ENCODE measurements around the gene MSANTD7. TPM values are rescaled to one million over a fixed set of nuclear protein-coding genes. Genes with fewer than 3 reads are reported as not detected.
"Not testable (repeated sequence)": the region's sequence is repeated elsewhere in the genome, so short reads cannot be mapped to it uniquely, and the experiment has no call there.

Gene MSANTD7
- total RNA-seq, 1 donor from 2014 or later = 5.6 TPM

DNA sequence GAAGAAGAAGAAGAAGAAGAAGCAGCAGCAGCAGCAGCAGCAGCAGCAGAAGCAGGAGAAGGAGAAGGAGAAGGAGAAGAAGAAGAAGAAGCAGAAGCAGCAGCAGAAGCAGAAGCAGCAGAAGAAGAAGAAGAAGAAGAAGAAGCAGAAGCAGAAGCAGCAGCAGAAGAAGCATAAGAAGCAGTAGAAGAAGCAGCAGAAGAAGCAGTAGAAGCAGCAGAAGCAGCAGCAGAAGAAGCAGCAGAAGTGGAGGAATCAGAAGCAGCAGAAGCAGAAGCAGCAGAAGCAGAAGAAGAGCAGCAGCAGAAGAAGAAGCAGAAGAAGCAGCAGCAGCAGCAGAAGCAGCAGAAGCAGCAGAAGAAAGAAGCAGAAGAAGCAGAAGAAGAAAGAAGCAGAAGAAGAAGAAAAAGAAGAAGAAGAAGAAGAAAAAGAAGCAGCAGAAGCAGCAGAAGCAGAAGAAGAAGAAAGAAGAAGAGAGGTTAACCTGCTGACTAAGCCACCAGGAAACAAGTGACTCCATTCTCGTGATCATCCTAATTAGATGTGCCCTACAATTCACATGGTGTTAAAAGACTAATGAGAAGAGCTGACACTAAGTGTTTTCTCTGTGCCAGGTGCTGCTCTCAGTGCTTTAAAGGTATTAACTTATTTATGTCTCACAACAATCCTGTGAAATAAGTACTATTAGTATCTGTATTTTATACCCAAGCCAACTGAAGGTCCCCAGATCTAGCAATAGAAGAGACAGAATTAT lies 11.9 kb upstream of the MSANTD7 start:
- intact Hi-C loops (cut with DNase I) = no loop called here
- ATAC-seq (no peak), DNase-seq (ENCODE audit: missing footprints) (no peak)

DNA sequence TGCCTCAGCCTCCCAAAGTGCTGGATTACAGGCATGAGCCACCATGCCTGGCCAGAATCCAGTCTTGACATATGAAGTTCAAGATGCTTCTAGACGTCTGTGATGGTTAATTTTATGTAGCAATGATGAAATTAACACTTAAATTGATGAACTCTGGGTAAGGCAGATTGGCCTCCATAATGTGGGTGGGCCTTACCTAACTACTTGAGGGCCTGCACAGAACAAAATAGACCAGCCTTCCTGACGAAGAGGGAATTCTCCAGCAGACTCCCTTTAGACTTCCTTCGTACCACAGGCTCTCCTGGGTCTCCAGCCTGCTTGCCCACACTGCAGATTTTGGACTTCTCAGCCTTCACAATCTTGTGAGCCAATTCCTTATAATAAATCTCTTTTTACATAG lies 5.0 kb upstream of the MSANTD7 start:
- no peak for DNase-seq (ENCODE audit: missing footprints)
- intact Hi-C loops (cut with DNase I) = loop anchor here (10.0 kb wide), 1 partner anchor 272 kb away; no protein-coding TSS in a partner anchor
- ATAC-seq = no peak

- DNase-seq (ENCODE audit: missing footprints) (no peak), ATAC-seq (no peak)
- intact Hi-C loops (cut with DNase I) = loop anchor here (5.0 to 10.0 kb wide), 3 partner anchors 41 to 269 kb away; partner anchors contain the start of gene SUV39H2
These were observed 1.9 kb upstream of the MSANTD7 start for GRCh38 chr10:14836208-14836607.

DNA sequence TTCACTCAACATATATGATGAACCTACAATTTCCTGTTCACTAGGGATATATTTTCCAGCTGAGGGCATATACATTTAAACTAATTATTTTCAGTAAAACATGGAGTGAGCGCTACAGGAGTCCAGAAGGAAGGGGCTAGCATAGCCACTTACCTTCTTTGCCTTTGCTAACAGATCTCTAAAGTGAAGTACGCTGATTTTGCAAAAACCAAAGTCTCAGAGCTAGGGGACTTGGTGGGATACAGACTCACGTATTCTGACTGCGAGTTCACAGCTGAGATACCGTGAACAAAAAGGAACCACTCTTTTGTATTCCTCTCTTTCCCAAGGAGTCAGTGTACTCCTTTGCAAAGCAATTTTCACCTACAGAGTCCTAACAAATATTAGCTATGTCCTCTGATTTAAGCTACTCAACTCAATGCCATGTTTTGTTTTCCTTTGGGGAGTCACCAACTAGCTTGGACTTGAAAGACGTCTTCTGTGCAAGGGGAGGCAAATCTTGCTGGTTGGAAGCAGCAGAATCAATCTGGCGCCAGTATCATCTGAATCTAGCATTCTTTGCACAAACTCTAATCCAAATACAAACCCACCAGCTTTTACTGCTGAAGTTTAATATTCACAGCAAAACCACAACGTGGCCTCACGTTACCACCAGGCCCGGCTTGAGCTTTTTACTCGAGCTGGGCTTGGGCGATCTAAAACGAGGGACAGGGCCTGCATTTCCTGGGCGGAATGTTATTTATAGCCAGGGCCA lies 926 bp upstream of the MSANTD7 start:
- ATAC-seq (no peak), DNase-seq (ENCODE audit: missing footprints) (no peak)
- intact Hi-C loops (cut with DNase I) = loop anchor here (5.0 to 10.0 kb wide), 3 partner anchors 40 to 268 kb away; partner anchors contain the start of gene SUV39H2

DNA sequence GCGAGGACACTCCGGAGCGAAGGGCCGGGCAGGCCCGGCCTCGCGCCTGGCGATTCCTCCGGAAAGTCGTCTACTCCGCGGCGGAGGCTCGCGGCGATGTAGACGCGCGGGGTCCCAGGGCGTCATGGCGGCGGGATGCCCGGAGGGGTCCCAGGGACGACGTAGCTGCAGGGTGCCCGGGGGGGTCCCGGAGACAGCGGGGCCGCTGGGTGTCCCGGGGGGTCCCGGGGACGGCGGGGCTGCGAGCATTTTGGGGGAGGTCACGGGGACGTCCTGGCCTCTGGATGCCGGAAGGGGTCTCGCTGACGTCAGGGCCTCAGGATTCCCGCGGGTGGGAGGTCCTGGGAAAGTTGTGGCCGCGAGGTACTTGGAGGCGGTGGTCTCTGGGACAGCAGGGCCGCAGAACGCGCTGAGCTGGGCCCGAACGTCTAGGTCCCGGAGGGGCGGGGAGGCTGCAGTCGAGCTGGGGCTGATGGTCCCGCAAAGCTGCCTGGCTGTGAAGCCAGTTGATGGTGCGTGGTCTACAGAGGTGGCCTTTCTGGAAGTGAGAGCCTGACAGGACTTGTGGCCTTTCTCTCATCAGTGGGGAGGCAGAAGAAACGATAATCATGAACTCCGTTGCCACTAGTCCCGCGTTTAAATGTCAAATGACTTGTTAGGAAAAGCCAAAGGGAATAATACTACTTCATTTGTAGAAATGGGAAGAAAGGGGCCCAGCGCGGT lies 637 bp downstream of the MSANTD7 start:
- DNase-seq (ENCODE audit: missing footprints) (peak; percentile 69), ATAC-seq (no peak)
- intact Hi-C loops (cut with DNase I) = loop anchor here (2.0 to 10.0 kb wide), 4 partner anchors 39 to 266 kb away; partner anchors contain the start of genes MEIG1 and SUV39H2

DNA sequence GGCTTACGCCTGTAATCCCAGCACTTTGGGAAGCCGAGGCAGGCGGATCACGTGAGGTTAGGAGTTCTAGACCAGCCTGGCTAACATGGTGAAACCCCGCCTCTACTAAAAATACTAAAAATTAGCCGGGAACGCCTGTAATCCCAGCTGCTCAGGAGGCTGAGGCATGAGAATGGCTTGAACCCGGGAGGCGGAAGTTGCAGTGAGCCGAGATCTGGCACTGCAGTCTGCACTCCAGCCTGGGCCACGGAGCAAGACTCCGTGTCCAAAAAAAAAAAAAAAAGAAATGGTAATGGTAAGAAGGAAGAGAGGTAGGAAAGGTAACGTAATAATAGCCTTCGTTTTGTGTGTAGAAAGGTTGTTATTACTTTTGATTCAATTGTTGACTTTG lies 1.2 kb downstream of the MSANTD7 start:
- ATAC-seq (no peak), DNase-seq (ENCODE audit: missing footprints) (peak; percentile 67)
- intact Hi-C loops (cut with DNase I) = loop anchor here (2.0 to 10.0 kb wide), 4 partner anchors 38 to 266 kb away; partner anchors contain the start of genes MEIG1 and SUV39H2

DNA sequence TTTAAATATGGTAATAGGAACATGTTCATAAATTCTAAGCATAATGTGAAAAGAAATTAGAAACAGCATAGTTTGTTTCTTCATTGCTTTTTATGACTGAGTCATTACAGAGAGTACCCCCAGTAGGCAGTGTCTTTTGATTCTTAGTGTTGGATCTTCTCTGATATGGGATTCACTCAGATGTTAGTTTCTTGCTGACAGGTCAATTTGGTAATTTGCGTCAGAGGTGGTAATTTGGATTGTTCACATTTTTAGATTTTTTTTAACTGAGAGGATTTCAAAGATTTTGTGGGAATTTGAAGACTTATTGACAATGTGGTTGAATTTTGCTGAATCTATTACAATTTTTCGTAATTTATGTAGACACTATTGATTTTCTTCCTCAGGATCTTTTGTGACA lies 2.1 kb downstream of the MSANTD7 start:
- intact Hi-C loops (cut with DNase I) = no loop called here
- ATAC-seq = no peak
- DNase-seq (ENCODE audit: missing footprints) = no peak

- intact Hi-C loops (cut with DNase I) = no loop called here
- no peak for ATAC-seq
These were observed 5.4 kb downstream of the MSANTD7 start for GRCh38 chr10:14843327-14843988.

GRCh38 chr10:14844948-14845347 lies 6.8 kb downstream of the MSANTD7 start:
- ATAC-seq (no peak), DNase-seq (ENCODE audit: missing footprints) (no peak)
- intact Hi-C loops (cut with DNase I) = no loop called here

More at GRCh38 chr10:14843327-14843988, 5.4 kb downstream of the MSANTD7 start:
- DNase-seq (ENCODE audit: missing footprints) = peak; percentile 51

- intact Hi-C loops (cut with DNase I) = no loop called here
- DNase-seq (ENCODE audit: missing footprints) (no peak), ATAC-seq (no peak)
These were observed 14.1 kb downstream of the MSANTD7 start for GRCh38 chr10:14852236-14852635.

GRCh38 chr10:14855453-14855852 lies 17.3 kb downstream of the MSANTD7 start:
- DNase-seq (ENCODE audit: missing footprints) (no peak), ATAC-seq (no peak)
- intact Hi-C loops (cut with DNase I) = no loop called here

GRCh38 chr10:14858338-14858960 lies 20.3 kb downstream of the MSANTD7 start:
- intact Hi-C loops (cut with DNase I) = no loop called here
- DNase-seq (ENCODE audit: missing footprints) = no peak
- ATAC-seq = no peak

DNA sequence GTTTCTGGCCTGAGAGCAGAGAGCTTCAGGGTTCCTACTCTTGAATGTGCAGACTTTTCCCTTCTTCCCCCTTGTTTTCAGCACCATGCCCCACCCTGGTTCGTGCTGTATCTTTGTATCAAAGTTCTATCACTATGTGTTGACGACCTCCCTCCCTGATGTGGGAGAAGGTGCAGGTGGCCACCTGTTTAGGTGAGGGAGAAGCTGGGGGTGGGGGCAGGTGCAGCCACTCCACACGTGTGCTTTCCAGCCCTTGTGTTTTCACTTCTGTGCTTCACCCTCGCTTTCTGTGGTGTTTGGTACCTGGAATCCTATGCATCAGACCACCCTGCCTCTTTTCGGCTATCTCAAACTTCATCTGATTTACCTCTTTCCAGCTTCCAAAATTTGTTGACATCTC lies 20.9 kb downstream of the MSANTD7 start:
- DNase-seq (ENCODE audit: missing footprints) (no peak), ATAC-seq (no peak)
- intact Hi-C loops (cut with DNase I) = no loop called here

DNA sequence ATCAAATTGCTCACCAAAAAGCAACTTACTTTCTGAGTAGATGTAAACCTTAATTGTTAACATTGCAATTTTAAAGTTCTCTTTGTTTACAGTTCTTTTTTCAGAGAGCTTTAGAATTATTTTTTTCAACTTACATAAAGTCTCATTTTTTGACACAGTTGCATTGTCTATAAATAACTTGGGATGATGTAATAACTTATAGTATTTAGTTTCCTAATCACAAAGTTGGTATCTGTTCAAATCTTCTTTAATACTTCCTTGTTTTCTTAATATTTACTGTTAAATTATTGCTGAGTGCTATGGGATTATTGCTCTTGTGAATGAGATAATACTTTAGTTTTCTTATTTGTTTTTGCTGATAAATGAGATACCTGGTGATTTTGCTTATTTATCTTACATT lies 21.7 kb downstream of the MSANTD7 start:
- intact Hi-C loops (cut with DNase I) = no loop called here
- ATAC-seq = no peak
- no peak for DNase-seq (ENCODE audit: missing footprints)

GRCh38 chr10:14860791-14861190 lies 22.7 kb downstream of the MSANTD7 start:
- intact Hi-C loops (cut with DNase I) = no loop called here
- DNase-seq (ENCODE audit: missing footprints) (no peak), ATAC-seq (no peak)

GRCh38 chr10:14864466-14864865 lies 26.4 kb downstream of the MSANTD7 start:
- intact Hi-C loops (cut with DNase I); ATAC-seq; DNase-seq (ENCODE audit: missing footprints): not testable (repeated sequence)

DNA sequence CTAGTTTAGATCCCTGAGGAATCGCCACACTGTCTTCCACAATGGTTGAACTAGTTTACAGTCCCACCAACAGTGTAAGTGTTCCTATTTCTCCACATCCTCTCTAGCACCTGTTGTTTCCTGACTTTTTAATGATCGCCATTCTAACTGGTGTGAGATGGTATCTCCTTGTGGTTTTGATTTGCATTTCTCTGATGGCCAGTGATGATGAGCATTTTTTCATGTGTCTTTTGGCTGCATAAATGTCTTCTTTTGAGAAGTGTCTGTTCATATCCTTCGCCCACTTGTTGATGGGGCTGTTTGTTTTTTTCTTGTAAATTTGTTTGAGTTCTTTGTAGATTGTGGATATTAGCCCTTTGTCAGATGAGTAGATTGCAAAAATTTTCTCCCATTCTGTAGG lies 26.8 kb downstream of the MSANTD7 start:
- ATAC-seq; DNase-seq (ENCODE audit: missing footprints); intact Hi-C loops (cut with DNase I): not testable (repeated sequence)

GRCh38 chr10:14873090-14873760 lies 35.1 kb downstream of the MSANTD7 start:
- ATAC-seq = no peak
- intact Hi-C loops (cut with DNase I) = no loop called here
- no peak for DNase-seq (ENCODE audit: missing footprints)

Data from Right ventricle myocardium inferior (tissue), 1 donor.